NCI-H146 treated with DMSO at 0.1 percent for 48 hours (cell line): Measurements from ENCODE around the gene MYCN.
A peak's percentile ranks its signal among the peaks of the same experiment; 100 is the strongest.

Source experiments
- DNase-seq: peaks from one replicate; lab custom pipeline; 2025; ENCODE audit not compliant: unreplicated experiment; lab: John Stamatoyannopoulos, UW

Gene MYCN

DNA sequence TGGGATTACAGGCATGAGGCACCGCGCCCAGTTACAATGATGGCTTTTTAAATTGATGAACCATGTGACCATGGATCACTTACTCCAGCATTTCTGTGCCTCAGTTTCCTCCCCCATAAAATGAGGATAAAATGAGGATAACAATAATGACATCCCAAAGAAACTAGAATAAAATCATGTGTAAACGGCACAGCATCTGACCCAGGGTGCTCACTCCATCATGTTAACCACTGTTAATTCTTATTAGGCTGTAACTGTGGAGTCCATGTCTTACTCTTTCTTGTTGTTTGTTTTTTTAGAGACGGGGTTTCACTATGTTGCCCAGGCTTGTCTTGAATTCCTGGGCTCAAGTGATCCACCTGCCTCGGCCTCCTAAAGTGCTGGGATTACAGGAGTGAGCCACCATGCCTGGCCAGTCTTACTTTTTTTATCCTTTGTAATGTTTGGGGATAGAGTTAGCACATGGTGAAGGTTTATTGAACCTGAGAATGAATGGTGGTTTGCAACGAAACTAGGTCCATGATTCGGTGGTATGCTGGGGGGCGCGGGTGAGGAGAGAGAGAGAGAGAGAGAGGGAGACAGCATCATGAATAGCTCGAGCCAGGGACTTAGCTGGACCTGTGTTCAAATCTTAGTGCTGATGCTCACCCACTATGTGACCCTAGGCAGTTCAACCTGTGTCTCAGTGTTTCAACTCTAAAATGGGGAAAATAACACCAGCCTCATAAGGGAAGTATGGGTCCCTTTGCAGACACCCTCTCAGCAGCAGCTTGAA lies 52.3 kb downstream of the MYCN start:
- DNase-seq: no peak

DNA sequence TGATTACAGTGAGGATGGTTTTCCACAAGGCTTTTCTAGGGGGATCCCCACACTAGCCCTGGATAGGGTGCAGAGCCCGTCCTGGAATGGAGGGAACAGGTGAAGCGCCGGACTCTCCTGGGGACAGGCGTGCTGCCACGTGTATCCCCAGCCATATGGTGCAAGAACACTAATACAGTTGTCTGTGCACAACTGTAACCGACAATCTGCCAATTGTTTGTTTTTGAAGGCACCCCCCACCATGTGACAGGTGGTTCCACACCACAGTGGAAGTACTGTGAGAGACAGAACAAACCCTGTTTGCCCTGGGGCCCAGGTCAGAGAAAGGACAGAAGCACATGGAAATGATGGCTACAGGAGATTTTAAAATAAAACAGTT lies 52.9 kb downstream of the MYCN start:
- DNase-seq: peak; percentile 38

GRCh38 chr2:15993666-15994065 lies 53.3 kb downstream of the MYCN start:
- no peak for DNase-seq

GRCh38 chr2:15995603-15996002 lies 55.3 kb downstream of the MYCN start:
- DNase-seq: no peak
